OCI-LY1 (cell line): ENCODE measurements around the gene CCR6.

Experiments used
- EZH2 ChIP-seq: fragments of 200-600 bp; sonication (generic), shearing (Covaris generic); IDR thresholded peaks from 2 replicates; pipeline ENCODE4 v1.8.0; 2017; ENCODE audit warnings: borderline replicate concordance, mixed run types, mild to moderate bottlenecking, antibody characterized with exemption, low read length, moderate library complexity, mixed read lengths
- TF ChIP-seq, protein P1 (sequence below): fragments of 200-600 bp; sonication (generic), shearing (Covaris generic); IDR thresholded peaks from 2 replicates; pipeline ENCODE4 v1.5.1; 2017; ENCODE audit warnings: mild to moderate bottlenecking, antibody characterized with exemption, low read length, moderate library complexity, mixed read lengths

DNA sequence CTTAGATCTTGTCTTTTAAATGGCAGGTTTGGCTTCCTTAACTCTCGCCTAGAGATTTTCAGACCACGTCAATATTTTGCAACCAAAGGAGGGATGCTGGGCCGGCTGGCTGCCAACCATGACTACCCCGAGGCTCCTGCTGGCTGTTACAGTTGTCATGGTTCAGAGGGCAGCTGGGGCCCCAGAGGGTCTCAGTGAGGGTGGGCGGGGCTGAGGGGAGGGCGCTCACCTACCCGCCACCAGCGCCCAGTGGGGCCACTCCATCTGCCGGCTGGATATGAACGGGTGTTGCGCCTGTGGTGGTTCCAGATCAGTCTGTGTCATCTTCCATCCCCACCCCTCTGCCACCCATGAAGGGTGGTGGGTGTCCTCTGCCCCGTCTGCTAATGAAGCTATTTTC lies 22.6 kb downstream of the CCR6 start:
- TF ChIP-seq, protein P1, sequence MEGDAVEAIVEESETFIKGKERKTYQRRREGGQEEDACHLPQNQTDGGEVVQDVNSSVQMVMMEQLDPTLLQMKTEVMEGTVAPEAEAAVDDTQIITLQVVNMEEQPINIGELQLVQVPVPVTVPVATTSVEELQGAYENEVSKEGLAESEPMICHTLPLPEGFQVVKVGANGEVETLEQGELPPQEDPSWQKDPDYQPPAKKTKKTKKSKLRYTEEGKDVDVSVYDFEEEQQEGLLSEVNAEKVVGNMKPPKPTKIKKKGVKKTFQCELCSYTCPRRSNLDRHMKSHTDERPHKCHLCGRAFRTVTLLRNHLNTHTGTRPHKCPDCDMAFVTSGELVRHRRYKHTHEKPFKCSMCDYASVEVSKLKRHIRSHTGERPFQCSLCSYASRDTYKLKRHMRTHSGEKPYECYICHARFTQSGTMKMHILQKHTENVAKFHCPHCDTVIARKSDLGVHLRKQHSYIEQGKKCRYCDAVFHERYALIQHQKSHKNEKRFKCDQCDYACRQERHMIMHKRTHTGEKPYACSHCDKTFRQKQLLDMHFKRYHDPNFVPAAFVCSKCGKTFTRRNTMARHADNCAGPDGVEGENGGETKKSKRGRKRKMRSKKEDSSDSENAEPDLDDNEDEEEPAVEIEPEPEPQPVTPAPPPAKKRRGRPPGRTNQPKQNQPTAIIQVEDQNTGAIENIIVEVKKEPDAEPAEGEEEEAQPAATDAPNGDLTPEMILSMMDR, result no peak
- TF ChIP-seq EZH2, result no peak
